MM.1S (cell line): ENCODE results near the gene ZNF23.

Experiments
- EZH2 ChIP-seq: fragments of 300-600 bp; sonication (generic); optimal IDR thresholded peaks from 2 replicates; pipeline ENCODE3; 2017; ENCODE audit warnings: low read depth, mild to moderate bottlenecking, antibody characterized with exemption, low read length, mixed read lengths
- TF ChIP-seq, protein P1 (sequence below): fragments of 300-600 bp; sonication (generic); IDR thresholded peaks from 2 replicates; pipeline ENCODE4 v1.5.1; 2016; ENCODE audit warnings: antibody characterized with exemption, low read length, mixed read lengths

DNA sequence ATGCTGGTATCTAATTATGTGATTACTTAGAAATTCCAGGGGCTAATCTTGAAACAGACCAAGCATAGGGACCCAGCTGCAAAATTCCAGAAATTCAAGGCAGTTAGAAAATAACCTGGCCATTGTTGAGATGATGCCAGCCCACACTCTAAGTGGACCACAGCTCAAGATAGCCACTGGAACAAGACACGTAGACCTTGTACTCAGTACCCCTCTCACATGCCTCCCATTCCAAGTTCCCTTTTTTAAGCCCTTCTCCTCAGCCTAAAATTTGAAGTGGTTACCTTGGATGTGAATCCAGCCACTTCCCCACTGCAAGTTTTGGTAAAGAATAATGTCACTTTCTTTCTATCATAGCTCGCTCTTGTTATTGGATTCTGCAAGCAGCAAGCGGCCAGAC is 31.2 kb upstream of the ZNF23 start:
- TF ChIP-seq, protein P1, sequence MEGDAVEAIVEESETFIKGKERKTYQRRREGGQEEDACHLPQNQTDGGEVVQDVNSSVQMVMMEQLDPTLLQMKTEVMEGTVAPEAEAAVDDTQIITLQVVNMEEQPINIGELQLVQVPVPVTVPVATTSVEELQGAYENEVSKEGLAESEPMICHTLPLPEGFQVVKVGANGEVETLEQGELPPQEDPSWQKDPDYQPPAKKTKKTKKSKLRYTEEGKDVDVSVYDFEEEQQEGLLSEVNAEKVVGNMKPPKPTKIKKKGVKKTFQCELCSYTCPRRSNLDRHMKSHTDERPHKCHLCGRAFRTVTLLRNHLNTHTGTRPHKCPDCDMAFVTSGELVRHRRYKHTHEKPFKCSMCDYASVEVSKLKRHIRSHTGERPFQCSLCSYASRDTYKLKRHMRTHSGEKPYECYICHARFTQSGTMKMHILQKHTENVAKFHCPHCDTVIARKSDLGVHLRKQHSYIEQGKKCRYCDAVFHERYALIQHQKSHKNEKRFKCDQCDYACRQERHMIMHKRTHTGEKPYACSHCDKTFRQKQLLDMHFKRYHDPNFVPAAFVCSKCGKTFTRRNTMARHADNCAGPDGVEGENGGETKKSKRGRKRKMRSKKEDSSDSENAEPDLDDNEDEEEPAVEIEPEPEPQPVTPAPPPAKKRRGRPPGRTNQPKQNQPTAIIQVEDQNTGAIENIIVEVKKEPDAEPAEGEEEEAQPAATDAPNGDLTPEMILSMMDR: no peak
- no peak for TF ChIP-seq EZH2
